H1 (cell line): ENCODE data around the gene MAGOH. TPM values are rescaled to one million over a fixed set of nuclear protein-coding genes. Genes with fewer than 3 reads are reported as not detected.

ENCODE experiments used
- CTCF ChIA-PET: fragments of 300-600 bp; sonication (Branson Sonifier 250); formaldehyde crosslinking; loops from one replicate; lab custom pipeline; 2021; ENCODE audit not compliant: partially characterized antibody; lab: Charles Lee
- POLR2A ChIA-PET: fragments of 300-600 bp; sonication (Branson Sonifier 250); formaldehyde crosslinking; loops from one replicate; lab custom pipeline; 2021; ENCODE audit warnings: inconsistent platforms; ENCODE audit not compliant: partially characterized antibody; lab: Charles Lee
- DNase-seq, 2 experiments: peaks; one replicate each; pipeline versions ENCODE4 v3.0.0 to v3.0.0-alpha.2; 2010 to 2022; ENCODE audit warnings: low spot score in 2 of 2, low read depth in 1 of 2, mixed read lengths in 1 of 2
- FAIRE-seq: peaks from 2 replicates; lab custom pipeline; 2011; peaks lifted over from hg19 to GRCh38; lab: Jason Lieb, UNC
- H2AFZ ChIP-seq: 2 replicates; pipeline ENCODE4 v1.8.1; 2012; ENCODE audit warnings: low read length, inconsistent platforms
- H2AK5ac ChIP-seq: 2 replicates; pipeline ENCODE4 v1.6.1; 2013; ENCODE audit warnings: low read depth, low read length
- H2BK120ac ChIP-seq: replicated peaks from 2 replicates; pipeline ENCODE3; 2013; ENCODE audit warnings: low read depth, low read length, inconsistent platforms
- H2BK12ac ChIP-seq: 2 replicates; pipeline ENCODE4 v1.6.1; 2013; ENCODE audit warnings: low read depth, low read length
- H2BK15ac ChIP-seq: 2 replicates; pipeline ENCODE4 v1.6.1; 2013; ENCODE audit warnings: low read length
- H2BK20ac ChIP-seq: 2 replicates; pipeline ENCODE4 v1.6.1; 2013; ENCODE audit warnings: low read length
- H2BK5ac ChIP-seq: 2 replicates; pipeline ENCODE4 v1.6.1; 2013; ENCODE audit warnings: low read depth, low read length
- H3K14ac ChIP-seq: 2 replicates; pipeline ENCODE4 v1.6.1; 2013; ENCODE audit warnings: inconsistent platforms; ENCODE audit not compliant: insufficient read length
- H3K18ac ChIP-seq: 2 replicates; pipeline ENCODE4 v1.6.1; 2013; ENCODE audit warnings: low read length; ENCODE audit errors: extremely low read depth
- H3K23ac ChIP-seq: 2 replicates; pipeline ENCODE4 v1.6.1; 2013; ENCODE audit warnings: inconsistent platforms; ENCODE audit not compliant: insufficient read length
- H3K23me2 ChIP-seq: 2 replicates; pipeline ENCODE4 v1.6.1; 2013; ENCODE audit warnings: low read depth, low read length
- H3K27ac ChIP-seq: 2 replicates; pipeline ENCODE4 v1.6.1; 2011; ENCODE audit warnings: low read depth, low read length, inconsistent platforms
- H3K27me3 ChIP-seq, 4 experiments: replicated peaks in 1 of 4; 1 replicate in 1 of 4; 2 replicates in 3 of 4; pipeline versions ENCODE4 v1.6.1 to v1.8.1; 2011 to 2013; ENCODE audit warnings: low read length in 3 of 4, mild to moderate bottlenecking in 3 of 4, inconsistent platforms in 2 of 4, mixed read lengths in 2 of 4, moderate library complexity in 1 of 4; ENCODE audit not compliant: control insufficient read depth in 3 of 4, insufficient read depth in 3 of 4; ENCODE audit errors: extremely low read depth in 1 of 4
- H3K36me3 ChIP-seq, 4 experiments: 2 replicates each; pipeline versions ENCODE4 v1.6.1 to v1.8.1; 2011 to 2013; ENCODE audit warnings: mild to moderate bottlenecking in 4 of 4, low read length in 3 of 4, moderate library complexity in 2 of 4, control low read depth in 1 of 4, inconsistent platforms in 1 of 4; ENCODE audit not compliant: insufficient read depth in 4 of 4, control insufficient read depth in 2 of 4
- H3K4ac ChIP-seq: replicated peaks from 2 replicates; pipeline ENCODE3; 2013; ENCODE audit warnings: low read length, low read depth, mixed read lengths, inconsistent platforms; ENCODE audit not compliant: insufficient read length
- H3K4me1 ChIP-seq, 4 experiments: replicated peaks in 1 of 4; 1 replicate in 1 of 4; 2 replicates in 3 of 4; pipeline versions ENCODE4 v1.6.1 to v1.8.1; 2011 to 2013; ENCODE audit warnings: low read length in 3 of 4, inconsistent platforms in 2 of 4, mixed read lengths in 1 of 4; ENCODE audit not compliant: insufficient read depth in 4 of 4, control insufficient read depth in 3 of 4
- H3K4me2 ChIP-seq, 2 experiments: 2 replicates each; pipeline versions ENCODE4 v1.6.1 to v1.8.1; 2011 to 2013; ENCODE audit warnings: low read depth in 2 of 2, low read length in 2 of 2, control low read depth in 1 of 2, inconsistent platforms in 1 of 2, mild to moderate bottlenecking in 1 of 2; ENCODE audit not compliant: insufficient read depth in 1 of 2
- H3K4me3 ChIP-seq, 4 experiments: fragments of 200-600, 300-600 bp in 1 of 4; sonication (generic), shearing (Covaris generic), sonication (Bioruptor Twin) in 1 of 4; 2 replicates each; pipeline versions ENCODE4 v1.5.1 to v1.8.1; 2011 to 2016; ENCODE audit warnings: low read length in 4 of 4, low read depth in 3 of 4, control low read depth in 2 of 4, inconsistent platforms in 2 of 4, mild to moderate bottlenecking in 2 of 4, mixed read lengths in 1 of 4, moderate library complexity in 1 of 4; ENCODE audit not compliant: insufficient read depth in 2 of 4; ENCODE audit errors: extremely low read depth in 1 of 4
- H3K56ac ChIP-seq: replicated peaks from 2 replicates; pipeline ENCODE3; 2013; ENCODE audit warnings: low read depth, mild to moderate bottlenecking, mixed read lengths, low read length, inconsistent platforms; ENCODE audit not compliant: insufficient read length
- H3K79me1 ChIP-seq: 2 replicates; pipeline ENCODE4 v1.6.1; 2013; ENCODE audit warnings: low read depth, low read length, control low read depth
- H3K79me2 ChIP-seq, 2 experiments: 2 replicates each; pipeline versions ENCODE4 v1.6.1 to v1.8.1; 2012 to 2013; ENCODE audit warnings: low read length in 2 of 2, mild to moderate bottlenecking in 2 of 2, inconsistent platforms in 1 of 2; ENCODE audit not compliant: insufficient read depth in 2 of 2, control insufficient read depth in 1 of 2
- H3K9ac ChIP-seq, 4 experiments: replicated peaks in 1 of 4; 1 replicate in 1 of 4; 2 replicates in 3 of 4; pipeline versions ENCODE4 v1.6.1 to v1.8.1; 2011 to 2013; ENCODE audit warnings: low read depth in 3 of 4, low read length in 3 of 4, control low read depth in 2 of 4, mild to moderate bottlenecking in 2 of 4, moderate library complexity in 2 of 4, inconsistent platforms in 1 of 4; ENCODE audit errors: extremely low read depth in 1 of 4
- H3K9me3 ChIP-seq, 2 experiments: 2 replicates each; pipeline versions ENCODE4 v1.6.1 to v1.8.1; 2012 to 2013; ENCODE audit warnings: mild to moderate bottlenecking in 2 of 2, moderate library complexity in 2 of 2, control low read depth in 1 of 2, inconsistent platforms in 1 of 2, low read depth in 1 of 2, low read length in 1 of 2, mixed read lengths in 1 of 2; ENCODE audit not compliant: insufficient read depth in 2 of 2
- H4K20me1 ChIP-seq, 2 experiments: replicated peaks in 1 of 2; 2 replicates each; pipeline versions ENCODE3 to v1.8.1; 2011 to 2013; ENCODE audit warnings: inconsistent platforms in 2 of 2, low read length in 2 of 2, mild to moderate bottlenecking in 1 of 2; ENCODE audit not compliant: insufficient read depth in 2 of 2, control insufficient read depth in 1 of 2
- H4K5ac ChIP-seq: 2 replicates; pipeline ENCODE4 v1.6.1; 2013; ENCODE audit warnings: low read length, low read depth, mixed read lengths, inconsistent platforms; ENCODE audit not compliant: insufficient read length
- H4K8ac ChIP-seq: 2 replicates; pipeline ENCODE4 v1.8.0; 2013; ENCODE audit warnings: mild to moderate bottlenecking, moderate library complexity, low read length, inconsistent platforms; ENCODE audit not compliant: insufficient read depth; ENCODE audit errors: extremely low read depth
- H4K91ac ChIP-seq: replicated peaks from 2 replicates; pipeline ENCODE3; 2013; ENCODE audit warnings: low read length, mixed read lengths, inconsistent platforms; ENCODE audit not compliant: insufficient read length
- ASH2L ChIP-seq: fragments of 200-600, 300-600 bp; sonication (generic); IDR thresholded peaks from one replicate; pipeline ENCODE4 v1.7.1; 2017; ENCODE audit warnings: low read length
- ATF3 ChIP-seq: IDR thresholded peaks from 2 replicates; pipeline ENCODE4 v1.6.1; 2011; ENCODE audit warnings: low read depth, mild to moderate bottlenecking, low read length; ENCODE audit not compliant: insufficient read depth
- BACH1 ChIP-seq: IDR thresholded peaks from 2 replicates; pipeline ENCODE4 v1.6.1; 2012; ENCODE audit warnings: low read length, improper control_type of control experiment
- CTBP2 ChIP-seq: IDR thresholded peaks from 2 replicates; pipeline ENCODE4 v1.7.0; 2011; ENCODE audit warnings: borderline replicate concordance, mild to moderate bottlenecking, moderate library complexity, mixed read lengths, low read length; ENCODE audit not compliant: insufficient read depth, insufficient read length
- HDAC2 ChIP-seq, 2 experiments: fragments of 300-600 bp in 1 of 2; sonication (generic) in 1 of 2; IDR thresholded peaks; 2 replicates each; pipeline ENCODE4 v1.6.1; 2011 to 2012; ENCODE audit warnings: low read depth in 2 of 2, low read length in 2 of 2, mild to moderate bottlenecking in 2 of 2, moderate library complexity in 2 of 2, borderline replicate concordance in 1 of 2, inconsistent platforms in 1 of 2
- HDAC6 ChIP-seq: IDR thresholded peaks from one replicate; pipeline ENCODE4 v1.7.1; 2012; ENCODE audit warnings: low read depth, mild to moderate bottlenecking, inconsistent platforms, low read length, moderate library complexity
- NRF1 ChIP-seq: IDR thresholded peaks from 2 replicates; pipeline ENCODE4 v1.6.1; 2011; ENCODE audit warnings: mild to moderate bottlenecking, low read depth, low read length, improper control_type of control experiment
- RAD21 ChIP-seq, 2 experiments: IDR thresholded peaks in 1 of 2; conservative IDR thresholded peaks in 1 of 2; 2 replicates each; pipeline ENCODE4 v1.6.1; 2011; ENCODE audit warnings: low read depth in 2 of 2, low read length in 2 of 2, improper control_type of control experiment in 1 of 2, inconsistent platforms in 1 of 2, mild to moderate bottlenecking in 1 of 2, moderate library complexity in 1 of 2
- SP4 ChIP-seq: IDR thresholded peaks from 2 replicates; pipeline ENCODE4 v1.6.1; 2012; ENCODE audit warnings: low read length, inconsistent platforms
- TAF1 ChIP-seq: IDR thresholded peaks from 2 replicates; pipeline ENCODE4 v1.6.1; 2011; ENCODE audit warnings: mild to moderate bottlenecking, low read depth, low read length
- TCF12 ChIP-seq: IDR thresholded peaks from 2 replicates; pipeline ENCODE4 v1.6.1; 2011; ENCODE audit warnings: low read depth, mild to moderate bottlenecking, low read length
- WGBS, 2 experiments: shearing (Covaris generic) in 1 of 2; methylation state at CpG; one replicate each; pipeline versions ENCODE4 v1.1.6 to v1.1.7; 2013 to 2015; ENCODE audit warnings: low lambda C conversion rate in 2 of 2, mixed read lengths in 2 of 2, inconsistent platforms in 1 of 2, low coverage in 1 of 2, missing lambda C conversion rate in 1 of 2; ENCODE audit not compliant: insufficient replicate concordance in 2 of 2, insufficient coverage in 1 of 2, insufficient read length in 1 of 2; ENCODE audit errors: extremely low coverage in 1 of 2, missing lambda C conversion rate in 1 of 2; 5-methylcytosine and 5-hydroxymethylcytosine counted together
- polyA plus RNA-seq, 7 experiments: library from polyadenylated mRNA; depleted of rRNA in 3 of 7; stranded (reverse) in 5 of 7; unstranded in 2 of 7; fragments of >200 nt in 5 of 7; fragments of 200-250 nt in 2 of 7; gene quantifications; 1 replicate in 5 of 7; 2 replicates in 1 of 7; 4 replicates in 1 of 7; pipeline versions ENCODE4 v1.2.1 to v1.2.3, GENCODE V29; 2011 to 2013; ENCODE audit warnings: missing spikeins in 2 of 7, mixed read lengths in 2 of 7
- total RNA-seq: library from RNA; stranded (reverse); fragmentation: NEBNext Ultra II Directional; extraction: Animal tissue kit (Norgen Biotek cat#: 25700); gene quantifications from 2 replicates; pipeline ENCODE4 v1.2.1, GENCODE V29; 2021

MAGOH gene
- total and polyA plus RNA-seq, 2 of the 8 experiments (the other 6 are each of a cell fraction or from before 2014, with no cell fraction given) = 46.9 to 74.3 TPM

GRCh38 chr1:53249706-53250105, 11.4 kb upstream of the MAGOH start:
- Histone ChIP-seq H3K4ac (no peak overlapping the region), H2AK5ac (no peak overlapping the region), H4K5ac (no peak overlapping the region), H3K23ac (no peak overlapping the region), H3K9ac (no peak overlapping the region), H3K4me1 (no peaks in the 10 kb centered on the region), H4K91ac (no peak overlapping the region), H2BK5ac (no peak overlapping the region), H2AFZ (no peak overlapping the region), H2BK12ac (no peak overlapping the region), H3K36me3 (peaks cover 23 to 88% (median 66%) of the 10 kb centered on the region in 4 experiments), H3K18ac (no peak overlapping the region), H2BK15ac (no peak overlapping the region), H4K20me1 (peaks cover 0 to 1% of the 10 kb centered on the region in 2 experiments), H3K4me3 (no peak overlapping the region), H3K23me2 (no peaks in the 10 kb centered on the region), H2BK120ac (no peak overlapping the region), H3K4me2 (no peak overlapping the region), H3K9me3 (no peaks in the 10 kb centered on the region), H4K8ac (no peak overlapping the region), H3K56ac (no peak overlapping the region), H3K14ac (no peak overlapping the region), H3K79me1 (no peaks in the 10 kb centered on the region), H3K79me2 (no peaks in the 10 kb centered on the region), H2BK20ac (no peak overlapping the region), H3K27me3 (no peaks in the 10 kb centered on the region), H3K27ac (no peak overlapping the region)
- ChIA-PET POLR2A (interaction anchor here (1.5 to 2.1 kb wide), 2 partner anchors 9 to 12 kb away, joined by 4 to 5 read pairs; no protein-coding TSS in a partner anchor), CTCF (interaction anchor here (0.7 kb wide), 1 partner anchor 29 kb away, joined by 3 read pairs; no protein-coding TSS in a partner anchor)
- 90% methylated on average over 3 of the region's 3 CpGs; no CpG with 5 or more reads in 1 of the 2 experiments for WGBS, 2 experiments
- no peak for TF ChIP-seq RAD21 (IDR thresholded peaks at IDR 0.05 in 1 of 2, conservative IDR thresholded peaks at IDR 0.05 in 1 of 2; ENCODE audit: low read depth in 2 of 2, low read length in 2 of 2)
- no peak for TF ChIP-seq CTBP2
- TF ChIP-seq HDAC6 = no peak
- TF ChIP-seq TAF1 = no peak
- no peak for TF ChIP-seq BACH1
- TF ChIP-seq TCF12 = no peak
- TF ChIP-seq NRF1 = no peak
- no peak for TF ChIP-seq SP4
- no peak for TF ChIP-seq HDAC2 (IDR thresholded peaks at IDR 0.05; ENCODE audit: borderline replicate concordance in 1 of 2, low read depth in 2 of 2, low read length in 2 of 2)
- TF ChIP-seq ATF3 = no peak
- no peak for TF ChIP-seq ASH2L
- FAIRE-seq (no peak), DNase-seq (no peak)
